ELF-1 (cell line): Measurements from ENCODE around the gene AP1M1.

ENCODE experiments used
- DNase-seq: peaks from one replicate; pipeline ENCODE4 v3.0.0-alpha.2; 2016; ENCODE audit warnings: low read depth, low spot score

The AP1M1 gene

DNA sequence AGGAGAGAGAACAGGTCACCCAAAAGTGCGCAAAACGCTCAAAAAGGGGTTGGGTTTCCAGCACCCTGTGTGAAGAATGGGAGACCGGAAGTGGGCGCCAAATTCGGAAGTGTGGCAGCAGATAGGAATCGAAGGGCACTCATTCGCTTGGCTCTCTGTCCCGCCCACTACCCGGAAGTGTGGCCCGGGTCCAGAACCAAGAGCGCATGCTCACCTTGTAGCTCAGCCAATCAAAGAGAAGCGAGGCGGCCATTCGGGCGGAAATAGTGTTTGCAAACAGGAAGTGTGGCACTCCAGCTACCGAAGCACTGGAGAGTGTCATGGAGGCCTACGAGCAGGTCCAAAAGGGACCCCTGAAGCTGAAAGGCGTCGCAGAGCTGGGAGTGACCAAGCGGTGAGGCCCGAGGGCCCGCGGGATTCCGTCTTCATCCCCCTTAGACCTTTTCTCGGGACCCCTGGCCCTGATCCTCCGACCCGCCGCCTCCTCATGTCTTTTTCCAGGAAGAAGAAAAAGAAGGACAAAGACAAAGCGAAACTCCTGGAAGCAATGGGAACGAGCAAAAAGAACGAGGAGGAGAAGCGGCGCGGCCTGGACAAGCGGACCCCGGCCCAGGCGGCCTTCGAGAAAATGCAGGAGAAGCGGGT is 12.5 kb upstream of the AP1M1 start, which contains the start of gene FAM32A:
Gene FAM32A (plus strand): TSS at position 288 of the 645 bp plus-strand sequence. CDS start 33 bp downstream, at position 321.
- DNase-seq, result peak; percentile 99

DNA sequence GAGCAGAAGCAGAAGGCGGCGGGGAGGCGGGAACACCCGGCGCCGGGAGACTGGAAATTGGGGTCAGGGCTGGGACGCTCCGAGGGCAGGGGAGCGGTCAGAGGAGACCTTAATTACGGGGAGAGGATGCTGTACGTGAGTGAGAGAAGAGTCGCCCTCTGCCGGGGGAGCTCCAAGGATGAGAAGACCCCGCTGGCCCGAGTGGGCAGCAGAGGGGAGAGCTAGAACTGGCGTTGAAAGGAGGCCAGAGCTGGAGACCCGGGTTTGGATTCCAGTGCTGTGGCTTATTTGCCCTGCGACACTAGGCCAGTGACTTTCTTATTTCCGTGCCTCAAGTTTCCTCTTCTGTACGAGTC is 12.0 kb upstream of the AP1M1 start:
- DNase-seq, result peak; percentile 82

DNA sequence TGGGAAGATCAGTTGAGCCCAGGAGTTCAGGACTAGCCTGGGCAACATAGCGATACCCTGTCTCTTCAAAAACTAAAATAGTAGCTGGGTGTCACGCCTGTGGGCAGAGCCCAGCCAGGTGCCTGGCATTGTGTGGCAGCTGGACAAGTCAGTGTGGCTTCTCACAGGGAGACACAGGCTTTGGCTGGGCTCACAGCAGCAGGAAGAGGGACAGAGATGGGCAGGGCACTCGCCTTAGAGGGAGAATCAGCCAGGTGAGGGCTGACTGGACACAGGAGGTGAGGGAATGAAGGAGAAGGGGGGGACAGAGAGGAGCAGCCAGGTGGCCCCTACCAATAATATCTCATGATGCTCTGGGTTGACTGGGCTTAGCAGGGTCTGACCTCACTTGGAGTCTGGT is 9.2 kb upstream of the AP1M1 start:
- no peak for DNase-seq

DNA sequence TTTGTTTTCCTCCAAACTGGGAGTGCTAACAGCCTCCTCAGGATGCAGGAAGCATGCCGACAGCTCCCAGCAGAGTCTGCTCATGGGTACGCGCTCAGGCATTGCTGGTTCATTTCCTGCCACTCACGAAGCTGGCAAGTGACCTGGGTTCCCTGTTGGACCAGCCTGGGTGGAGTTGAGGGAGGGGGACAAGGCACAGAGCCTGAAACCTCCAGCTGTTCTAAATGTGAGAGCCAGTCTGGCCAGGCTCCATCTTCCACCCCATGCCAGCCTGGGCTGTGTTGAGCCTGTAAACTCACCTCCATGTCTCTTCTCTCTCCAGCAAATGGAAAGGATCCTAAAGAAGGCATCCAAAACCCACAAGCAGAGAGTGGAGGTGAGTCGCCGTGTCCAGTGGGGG is 7.5 kb upstream of the AP1M1 start:
- no peak for DNase-seq

DNA sequence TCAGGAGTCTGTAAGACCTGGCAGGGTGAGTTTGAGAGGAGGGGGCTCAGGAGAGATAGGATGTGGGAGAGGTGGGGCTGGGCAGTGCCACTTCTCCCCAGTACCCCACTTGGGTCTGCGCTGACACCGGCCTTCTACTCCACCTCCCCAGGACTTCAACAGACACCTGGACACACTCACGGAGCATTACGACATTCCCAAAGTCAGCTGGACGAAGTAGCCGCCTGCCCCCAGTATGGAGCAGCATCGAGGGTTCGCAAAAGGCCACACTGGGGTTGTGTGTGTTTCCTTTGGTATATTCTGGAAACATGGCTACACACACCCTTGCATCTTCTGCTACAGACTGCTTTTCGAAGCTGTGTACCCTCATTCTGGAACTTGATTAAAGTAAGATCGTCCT is 7.0 kb upstream of the AP1M1 start:
- DNase-seq, result no peak

DNA sequence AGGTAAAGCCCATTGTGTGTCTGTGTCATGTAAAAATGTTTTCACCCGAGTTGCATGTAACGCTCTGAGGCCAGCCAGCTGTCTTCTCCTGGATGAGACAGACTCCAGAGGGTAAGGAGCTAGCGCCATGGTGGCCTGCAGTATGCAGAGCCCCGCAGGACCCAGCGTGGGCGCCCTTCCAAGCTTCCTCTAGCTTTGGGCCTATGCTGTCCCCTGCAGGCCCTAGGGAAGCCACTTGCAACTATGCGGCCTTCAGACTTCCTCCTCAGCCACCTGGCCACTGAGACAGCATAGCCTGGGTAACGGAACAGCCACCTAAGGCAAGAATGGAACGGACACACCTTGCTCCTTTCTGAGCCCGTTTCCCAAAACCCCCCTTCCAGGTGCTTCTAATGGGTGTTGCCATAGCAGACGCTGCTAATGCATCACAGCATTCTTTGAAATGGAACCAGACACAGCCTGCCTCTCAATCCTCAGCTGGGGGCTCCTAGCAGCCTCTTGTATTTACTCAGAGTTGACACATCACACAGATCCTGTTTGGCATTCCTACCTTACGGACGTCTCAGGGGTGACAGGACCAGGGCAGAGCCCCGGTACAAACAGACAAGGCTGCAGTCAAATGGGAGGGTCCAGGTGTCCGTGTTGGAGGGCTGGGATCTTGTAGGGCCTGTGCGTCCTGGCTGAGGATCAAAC is 6.3 kb upstream of the AP1M1 start:
- DNase-seq, result no peak

DNA sequence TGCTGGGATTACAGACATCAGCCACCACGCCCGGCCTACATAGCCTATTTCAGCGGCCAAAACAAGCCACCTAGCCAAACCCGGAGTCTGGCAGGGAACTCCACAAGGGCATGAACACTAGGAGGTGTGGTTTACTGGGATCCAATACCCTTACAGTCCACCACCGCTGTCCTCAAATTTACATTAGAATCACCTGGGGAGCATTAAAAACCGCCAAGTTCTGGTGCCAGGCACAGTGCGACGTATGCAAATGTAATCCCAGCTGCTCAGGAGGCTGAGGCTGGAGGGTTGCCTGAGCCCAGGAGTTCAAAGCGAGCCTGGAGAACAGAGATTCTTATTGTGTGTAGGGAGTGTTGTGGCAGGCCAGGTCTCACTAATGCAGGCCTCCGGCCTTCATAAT is 4.2 kb upstream of the AP1M1 start:
- DNase-seq, result peak; percentile 84

DNA sequence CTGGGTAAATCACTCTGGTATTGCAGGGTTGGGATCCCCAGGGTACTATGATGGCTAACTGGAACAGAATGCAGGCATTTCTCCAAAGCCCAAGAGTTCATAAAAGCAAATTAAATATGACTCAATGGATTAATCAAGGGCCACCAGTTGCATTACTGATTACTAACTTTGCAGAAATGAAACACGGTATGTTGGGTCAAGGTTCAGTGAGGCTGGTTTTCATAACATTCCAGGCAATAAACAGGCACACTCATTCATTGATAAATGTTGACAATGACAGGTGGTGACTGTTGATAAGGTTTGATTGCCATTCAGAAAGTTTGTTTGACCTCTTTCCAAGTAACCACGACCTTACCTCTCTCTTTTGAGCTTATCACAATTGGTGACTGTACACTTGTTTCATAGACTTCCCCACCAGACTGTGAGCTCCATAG is 506 bp upstream of the AP1M1 start:
- DNase-seq, result no peak

DNA sequence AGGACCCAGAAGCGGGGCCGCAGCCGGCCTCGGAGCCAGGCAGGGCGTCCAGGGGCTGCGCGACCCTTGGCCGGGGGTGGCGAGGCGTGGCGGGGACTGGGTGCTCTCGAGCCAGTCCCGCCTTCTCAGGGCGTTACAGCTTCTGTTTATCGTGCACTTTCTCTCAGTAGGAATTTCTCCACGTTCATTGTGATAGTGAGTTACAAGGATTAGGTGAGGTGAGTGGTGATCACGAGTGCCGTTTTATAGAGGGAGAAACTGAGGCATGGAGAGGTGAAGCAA is 600 bp downstream of the AP1M1 start:
- DNase-seq, result no peak

DNA sequence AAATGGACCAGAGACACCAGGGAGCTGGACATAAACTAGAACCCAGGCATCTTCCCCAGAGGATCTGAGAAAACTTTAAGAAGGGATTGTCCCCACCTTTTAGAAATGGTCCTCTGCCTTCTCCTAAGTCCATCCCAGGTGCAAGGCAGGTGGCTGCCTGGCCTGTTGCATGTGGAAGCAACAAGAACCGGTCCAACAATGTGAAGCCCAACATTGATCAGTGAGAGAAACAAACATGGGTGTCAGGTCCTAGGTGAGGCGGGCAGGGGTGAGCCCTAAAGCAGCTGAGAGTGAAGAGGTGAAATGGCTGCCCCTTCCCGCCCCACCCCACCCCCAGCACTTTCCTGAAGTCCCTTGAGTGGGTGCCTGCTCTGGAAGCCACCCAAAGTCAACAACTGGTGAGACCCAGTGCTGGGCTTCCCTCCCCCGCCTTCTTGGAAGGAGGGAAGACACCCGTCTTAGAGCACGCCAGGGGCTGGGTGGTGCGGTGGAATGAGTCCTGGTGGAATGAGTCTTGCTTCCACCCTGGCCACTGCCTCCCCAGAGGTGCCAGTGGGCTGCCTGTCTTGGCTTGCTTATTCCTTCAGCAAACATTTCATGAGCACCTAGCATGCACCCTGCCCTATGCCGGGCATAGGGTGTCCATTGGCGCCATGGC is 1.7 kb downstream of the AP1M1 start:
- no peak for DNase-seq

DNA sequence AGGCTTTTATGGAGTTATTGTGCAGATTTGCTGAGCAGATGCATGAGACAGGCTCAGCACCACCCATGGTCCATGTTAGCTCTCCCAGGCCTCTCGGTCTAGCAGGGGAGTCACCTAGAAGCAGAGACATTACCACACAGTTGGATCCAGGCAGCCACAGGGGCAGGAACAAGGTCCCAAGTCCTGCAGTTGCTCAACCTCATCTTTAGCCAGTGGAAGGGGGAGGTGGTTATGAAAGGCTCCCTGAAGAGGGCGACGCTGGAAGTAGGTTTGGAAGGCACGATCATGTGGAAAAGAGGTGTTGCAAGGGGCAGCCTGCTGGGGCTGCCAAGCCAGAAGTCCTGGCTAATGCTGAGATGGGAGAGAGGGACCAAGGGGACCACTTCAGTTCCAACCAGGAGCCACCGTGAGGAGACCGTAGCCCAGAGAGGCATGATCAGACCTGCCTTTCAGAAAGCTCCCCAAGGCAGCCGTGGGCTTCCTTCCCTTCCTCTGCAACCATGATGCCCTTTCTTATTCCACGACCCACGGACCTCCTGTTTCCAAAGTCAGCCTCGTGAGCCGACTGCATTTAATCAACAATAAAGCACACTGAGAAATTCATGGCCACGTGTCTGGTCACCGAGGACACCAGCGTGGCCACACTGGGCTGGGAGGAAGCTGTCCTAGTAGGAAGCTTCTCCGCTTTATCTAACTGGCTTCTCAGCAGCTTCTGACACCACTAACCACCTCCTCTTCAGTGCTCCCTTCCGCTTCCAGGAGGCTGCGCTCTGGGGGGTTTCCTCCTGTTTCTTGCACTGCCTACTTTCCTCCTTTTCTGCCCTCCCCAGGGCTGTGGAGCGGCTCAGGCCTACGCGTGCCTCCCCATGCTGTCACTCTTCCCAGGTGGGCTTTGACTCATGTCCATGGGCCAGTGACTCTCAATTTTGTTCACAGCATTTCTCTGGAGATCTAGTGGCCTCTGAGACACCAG is 2.6 kb downstream of the AP1M1 start:
- no peak for DNase-seq

DNA sequence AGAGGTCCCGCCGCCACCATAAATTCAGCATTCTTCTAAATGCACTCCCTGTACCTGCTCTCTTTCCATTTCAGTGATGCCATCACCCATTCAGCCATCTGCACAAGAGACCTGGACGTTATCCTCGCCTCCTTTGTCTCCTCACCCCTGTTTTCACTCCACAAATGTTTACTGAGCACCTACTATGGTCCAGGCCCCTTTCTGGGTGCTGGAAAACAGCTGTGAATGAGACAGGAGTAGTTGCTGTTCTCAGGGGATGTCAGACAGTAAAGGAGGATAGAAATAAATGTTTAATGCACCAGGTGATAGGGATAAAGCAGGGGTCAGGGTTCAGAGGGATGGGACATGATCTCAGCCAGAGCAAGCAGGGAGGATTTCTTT is 3.3 kb downstream of the AP1M1 start:
- DNase-seq, result no peak

DNA sequence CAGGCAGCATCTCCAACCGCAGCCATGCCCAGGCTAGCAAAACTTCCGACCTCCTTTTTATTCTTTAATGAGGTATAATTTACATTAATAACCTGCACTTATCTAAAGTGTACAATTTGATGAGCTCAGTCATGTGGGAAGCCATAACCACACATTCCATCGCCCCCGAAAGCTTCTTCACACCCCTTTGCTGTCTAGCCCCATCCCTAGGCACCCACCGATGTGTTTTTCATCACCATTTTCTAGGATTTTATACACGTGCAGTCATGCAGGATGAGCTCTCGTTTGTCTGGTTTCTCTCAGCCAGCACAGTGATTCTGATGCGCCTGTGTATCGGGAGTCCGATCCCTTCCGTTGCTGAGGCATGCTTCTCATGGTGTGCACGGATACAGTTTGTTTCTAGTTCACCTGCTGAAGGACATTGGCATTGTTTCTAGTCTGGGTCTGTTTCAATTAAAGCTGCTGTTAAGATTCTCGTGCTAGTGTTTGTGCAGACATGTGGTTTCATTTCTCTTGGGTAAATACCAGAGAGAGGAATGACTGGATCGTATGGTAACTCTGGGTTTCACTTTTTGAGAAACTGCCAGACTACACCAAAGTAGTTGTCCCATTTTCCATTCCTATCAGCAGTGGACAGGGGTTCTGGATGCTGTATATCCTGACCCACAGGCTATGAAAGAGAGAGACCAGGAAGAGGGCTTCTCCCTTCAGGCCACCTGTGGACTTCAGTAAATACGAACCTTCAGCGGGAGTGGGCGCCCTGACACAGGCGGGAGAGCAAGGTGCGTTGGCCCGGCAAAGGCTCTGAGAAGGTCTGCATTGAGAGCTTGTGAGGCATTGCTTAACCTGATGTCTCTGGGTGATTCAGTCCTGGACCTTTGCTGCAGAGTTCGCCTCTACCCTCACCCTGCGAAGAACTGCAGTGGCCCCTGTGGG is 4.9 kb downstream of the AP1M1 start:
- no peak for DNase-seq

DNA sequence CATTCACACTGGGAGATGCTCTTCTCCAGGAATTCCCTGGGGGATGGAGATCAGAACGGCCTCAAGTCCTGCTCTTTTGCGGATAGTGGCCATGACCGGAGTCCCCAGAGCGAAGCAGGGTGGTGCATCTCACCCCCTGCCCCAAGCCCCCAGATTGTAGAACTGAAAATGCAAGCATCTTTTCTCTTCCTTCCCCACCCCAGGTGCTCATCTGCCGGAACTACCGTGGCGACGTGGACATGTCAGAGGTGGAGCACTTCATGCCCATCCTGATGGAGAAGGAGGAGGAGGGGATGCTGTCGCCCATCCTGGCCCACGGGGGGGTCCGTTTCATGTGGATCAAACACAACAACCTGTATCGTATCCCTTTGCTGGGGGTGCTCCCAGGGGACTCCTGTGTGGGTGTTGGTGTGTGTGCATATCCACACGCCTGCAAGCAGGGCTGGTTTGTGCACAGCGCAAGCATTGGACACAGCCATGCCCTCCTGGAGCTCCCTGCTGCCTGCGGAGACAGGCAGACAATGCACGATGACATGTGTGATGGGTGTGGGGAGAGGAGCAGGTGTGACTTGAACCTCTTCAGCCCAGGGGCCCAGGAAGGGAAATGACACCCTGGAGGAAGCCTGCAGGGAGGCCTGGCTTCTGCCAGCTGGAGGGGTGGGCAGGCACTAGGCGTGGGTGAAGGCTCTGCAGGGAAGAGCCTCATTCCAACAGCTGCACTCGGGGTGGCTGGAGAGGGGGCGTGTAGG is 5.7 kb downstream of the AP1M1 start:
- no peak for DNase-seq

DNA sequence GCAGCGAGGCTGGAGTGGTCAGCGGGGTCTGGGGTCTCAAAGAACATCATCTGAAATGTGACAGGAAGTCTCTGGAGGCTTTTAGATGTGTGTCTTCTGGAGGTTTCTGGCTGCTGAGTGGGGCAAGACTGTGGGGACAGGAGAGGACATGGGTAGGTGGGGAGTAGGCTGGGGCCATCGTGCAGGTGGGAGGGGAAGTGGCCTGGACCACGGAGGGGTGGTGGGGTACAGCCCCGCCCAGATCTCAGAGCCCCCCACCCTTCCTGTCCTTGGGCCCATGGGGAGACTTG is 6.2 kb downstream of the AP1M1 start:
- DNase-seq, result no peak

DNA sequence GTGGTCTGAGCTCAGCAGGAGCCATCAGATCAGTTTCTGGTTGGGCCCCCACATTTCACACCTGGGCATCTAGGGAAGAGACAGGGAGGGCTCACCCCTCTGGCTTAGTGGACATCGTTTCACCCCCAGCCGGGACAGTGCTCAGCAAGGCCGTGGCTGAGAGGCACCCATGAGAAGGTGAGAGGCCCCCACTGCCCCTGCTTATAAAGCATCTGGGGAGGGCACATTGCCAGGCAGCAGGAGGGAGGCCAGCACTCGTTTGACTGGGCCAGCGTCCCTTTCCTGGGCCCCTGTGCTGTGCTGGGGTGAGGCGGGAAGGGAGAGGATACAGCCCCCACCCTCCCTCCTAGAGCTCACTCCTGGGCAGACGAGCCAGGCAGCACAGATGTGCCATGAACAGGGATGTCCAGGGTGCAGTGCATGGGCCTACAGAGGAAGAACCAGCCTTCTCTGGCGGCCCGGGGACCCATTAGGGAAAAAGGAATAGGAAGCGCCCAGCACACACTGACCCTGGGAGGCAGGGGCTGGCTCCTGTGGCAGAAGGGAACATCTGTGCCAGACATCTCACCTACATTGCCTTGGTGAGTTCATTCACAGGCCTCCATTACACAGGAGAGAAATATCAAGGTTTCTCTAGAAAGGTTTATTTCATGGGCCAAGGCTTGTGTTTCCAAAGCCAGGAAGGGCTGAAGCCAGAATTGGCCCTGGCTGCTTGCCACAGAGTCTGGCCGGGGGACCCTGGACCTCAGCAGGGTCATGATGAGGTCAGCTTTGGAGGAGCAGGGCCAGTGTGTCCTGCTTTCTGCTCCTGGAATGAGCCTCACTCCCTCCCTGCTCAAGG is 7.7 kb downstream of the AP1M1 start:
- no peak for DNase-seq

DNA sequence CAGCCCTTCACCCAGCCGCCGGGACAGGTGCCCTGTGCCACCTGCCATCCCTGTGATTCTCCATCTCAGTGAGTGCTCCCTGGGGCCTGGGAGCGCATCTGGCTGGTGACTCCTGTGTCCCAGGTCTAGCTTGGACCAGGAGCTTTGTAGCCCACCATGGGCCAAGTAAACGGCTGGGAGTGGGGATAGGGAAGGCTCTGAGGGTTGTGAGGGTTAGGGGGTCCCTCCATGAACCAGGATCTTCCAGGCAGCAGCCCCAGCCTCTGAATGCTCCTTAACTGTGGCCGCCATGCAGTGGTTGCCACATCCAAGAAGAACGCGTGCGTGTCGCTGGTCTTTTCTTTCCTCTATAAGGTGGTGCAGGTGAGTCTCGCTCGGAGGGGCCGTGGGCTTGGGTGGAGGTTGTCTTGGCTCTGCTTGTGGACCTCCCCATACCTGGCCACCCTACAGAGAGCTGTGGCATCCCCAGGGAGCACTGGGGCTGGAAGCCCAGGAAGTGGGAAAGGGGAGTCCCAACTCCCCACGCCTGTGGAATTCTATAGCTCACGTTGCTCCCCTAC is 8.4 kb downstream of the AP1M1 start:
- no peak for DNase-seq

DNA sequence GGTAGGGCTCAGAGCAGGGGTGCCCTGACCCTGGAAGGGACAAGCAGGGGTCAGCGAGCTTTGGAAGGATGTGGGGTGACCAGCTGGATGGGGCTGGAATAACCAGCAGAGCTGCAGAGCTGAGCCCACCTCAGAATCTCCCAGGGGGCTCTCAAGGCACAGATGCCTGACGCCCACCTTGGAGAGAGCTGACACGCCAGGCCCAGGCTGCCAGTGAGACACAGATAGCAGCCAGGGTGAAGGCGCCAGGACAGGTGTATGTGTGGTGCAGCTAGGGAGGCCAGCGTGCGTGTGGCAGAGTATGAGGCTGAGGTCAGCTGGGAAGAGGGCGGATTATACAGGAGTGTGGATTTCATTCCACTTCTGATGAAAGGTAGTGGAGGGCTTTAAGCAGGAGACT is 8.9 kb downstream of the AP1M1 start:
- no peak for DNase-seq

DNA sequence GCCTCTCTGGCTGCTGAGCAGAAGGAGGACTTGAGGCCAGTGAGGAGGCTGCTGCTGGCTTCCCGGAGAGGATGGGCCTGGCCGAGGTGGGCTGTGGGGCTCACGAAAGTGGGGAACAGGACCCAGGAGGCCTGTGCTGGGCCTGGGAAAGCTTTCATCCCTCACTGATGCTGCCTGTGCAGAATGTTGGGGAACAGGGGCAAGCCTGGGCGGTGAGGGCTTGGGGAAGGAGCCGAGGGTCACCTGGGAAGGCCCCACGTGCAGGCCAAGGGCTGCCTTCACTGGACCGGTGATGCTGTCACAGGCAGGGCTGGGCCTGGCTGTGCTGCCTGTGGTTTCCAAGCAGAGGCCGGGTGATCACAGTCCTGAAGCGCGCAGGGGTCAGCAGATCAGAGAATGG is 9.4 kb downstream of the AP1M1 start:
- no peak for DNase-seq
